ENCODE measurements around the gene COMMD6. TPM values are rescaled to one million over a fixed set of nuclear protein-coding genes. Genes with fewer than 3 reads are reported as not detected.

Gene COMMD6
- total RNA-seq, 1 experiment from 2014 or later, result 131 TPM

- Mint-ChIP-seq H3K27ac (peak overlapping the region in 1 of 3 experiments; percentile 3; a peak in 1 of 7 replicates), H3K4me1 (peaks cover 5 to 10% of the 10 kb centered on the region in 2 experiments), H3K9me3 (no peaks in the 10 kb centered on the region)
Observed at GRCh38 chr13:75554981-75555380, 17.3 kb upstream of the COMMD6 start.

More at GRCh38 chr13:75554981-75555380, 17.3 kb upstream of the COMMD6 start:
- Histone ChIP-seq H3K23ac (ENCODE audit: insufficient read length, low read depth, low read length) (no peak overlapping the region), H3K23me2 (ENCODE audit: insufficient read length, low read depth, low read length, poor library complexity, severe bottlenecking) (peaks cover 4% of the 10 kb centered on the region), H2BK12ac (ENCODE audit: insufficient read length, low read depth, low read length) (no peak overlapping the region), H4K91ac (ENCODE audit: insufficient read length, low read depth, low read length) (no peak overlapping the region), H3K4ac (ENCODE audit: low read depth, low read length) (no peak overlapping the region), H3K79me1 (ENCODE audit: insufficient read depth, low read depth, low read length, poor library complexity, severe bottlenecking) (no peaks in the 10 kb centered on the region), H4K20me1 (ENCODE audit: control insufficient read depth, insufficient read depth, insufficient read length) (no peaks in the 10 kb centered on the region), H2BK120ac (ENCODE audit: low read depth, low read length, poor library complexity, severe bottlenecking) (no peak overlapping the region), H3K9me3 (ENCODE audit: control insufficient read depth, low read depth, low read length) (no peaks in the 10 kb centered on the region), H3K27me3 (ENCODE audit: insufficient read depth, low read length) (no peaks in the 10 kb centered on the region), H2BK5ac (ENCODE audit: insufficient read length, low read length) (no peak overlapping the region), H4K8ac (replicated peaks; ENCODE audit: insufficient read length, low read depth, low read length) (no peak overlapping the region), H2AFZ (ENCODE audit: low read length) (no peak overlapping the region), H3K14ac (ENCODE audit: insufficient read depth, low read length) (no peak overlapping the region), H3K18ac (ENCODE audit: insufficient read length, low read depth, low read length) (no peak overlapping the region), H3K4me2 (ENCODE audit: insufficient read depth, insufficient read length, low read length) (no peak overlapping the region), H4K5ac (ENCODE audit: insufficient read length, low read depth, low read length) (no peak overlapping the region), H3K79me2 (ENCODE audit: insufficient read depth, low read length) (0 out of 2 replicates have a peak, but pooled peaks cover 2% of the 10 kb centered on the region), H3K9ac (ENCODE audit: extremely low read depth, insufficient read length, low read length) (no peak overlapping the region), H3K4me1 (ENCODE audit: insufficient read depth, low read length) (no peaks in the 10 kb centered on the region), H2AK5ac (ENCODE audit: insufficient read length, low read length) (no peak overlapping the region), H3K56ac (ENCODE audit: insufficient read length, low read depth, low read length) (no peak overlapping the region), H3T11ph (ENCODE audit: low read length) (no peak overlapping the region), H2BK20ac (ENCODE audit: low read depth, low read length, poor library complexity, severe bottlenecking) (no peak overlapping the region), H3K27ac (ENCODE audit: insufficient read length, low read depth, low read length) (no peak overlapping the region), H2BK15ac (ENCODE audit: low read depth, low read length) (no peak overlapping the region)
- Mint-ChIP-seq H3K27me3 (ENCODE audit: low read depth) (no peaks in the 10 kb centered on the region), H3K4me3 (no peak overlapping the region), H3K36me3 (ENCODE audit: insufficient read depth in 1 of 3, low read depth in 3 of 3) (peaks cover 4 to 17% (median 10%) of the 10 kb centered on the region in 3 experiments; a peak in 6 of 7 replicates)
- no peak for DNase-seq
- no peak for TF ChIP-seq CTCF (conservative IDR thresholded peaks at IDR 0.05)
- WGBS (ENCODE audit: extremely low coverage, insufficient read length, low lambda C conversion rate), result no CpG with 5 or more reads among the region's 3 CpGs

Data from H9 (cell line).